MM.1S (cell line): ENCODE measurements around the gene LDLRAD4.

ENCODE experiments used
- DNase-seq: peaks from one replicate; pipeline ENCODE4 v3.0.0-alpha.2; 2015
- H2AFZ ChIP-seq: fragments of 300-600 bp; sonication (generic); 2 replicates; pipeline ENCODE4 v1.6.0; 2016; ENCODE audit warnings: antibody characterized with exemption, low read length
- H3F3A ChIP-seq: fragments of 300-600 bp; sonication (generic); 2 replicates; pipeline ENCODE4 v1.6.1; 2016; ENCODE audit warnings: mild to moderate bottlenecking, antibody characterized with exemption, low read length, moderate library complexity, mixed read lengths; ENCODE audit not compliant: insufficient read depth
- H3K27ac ChIP-seq: fragments of 300-600 bp; sonication (generic); 2 replicates; pipeline ENCODE4 v1.5.1; 2016; ENCODE audit warnings: mild to moderate bottlenecking, low read length
- H3K27me3 ChIP-seq: fragments of 300-600 bp; sonication (generic); replicated peaks from 2 replicates; pipeline ENCODE4 v1.6.0; 2016; ENCODE audit warnings: low read length; ENCODE audit not compliant: insufficient read depth
- H3K36me3 ChIP-seq: fragments of 300-600 bp; sonication (generic); replicated peaks from 2 replicates; pipeline ENCODE4 v1.6.1; 2016; ENCODE audit warnings: mild to moderate bottlenecking, low read length, mixed read lengths; ENCODE audit not compliant: insufficient read depth
- H3K4me1 ChIP-seq: fragments of 300-600 bp; sonication (generic); 2 replicates; pipeline ENCODE4 v1.6.1; 2016; ENCODE audit warnings: low read length, mixed read lengths
- H3K4me2 ChIP-seq: fragments of 300-600 bp; sonication (generic); 2 replicates; pipeline ENCODE4 v1.6.0; 2016; ENCODE audit warnings: low read depth, low read length
- H3K4me3 ChIP-seq: fragments of 300-600 bp; sonication (generic); 2 replicates; pipeline ENCODE4 v1.5.1; 2016; ENCODE audit warnings: low read length, mixed read lengths
- H3K79me2 ChIP-seq: fragments of 300-600 bp; sonication (generic); 2 replicates; pipeline ENCODE4 v1.6.1; 2016; ENCODE audit warnings: mixed run types, low read length, mixed read lengths
- H3K9ac ChIP-seq: fragments of 300-600 bp; sonication (generic); 2 replicates; pipeline ENCODE4 v1.6.1; 2016; ENCODE audit warnings: low read length, mixed read lengths
- H3K9me2 ChIP-seq: fragments of 300-600 bp; sonication (generic); replicated peaks from 2 replicates; pipeline ENCODE4 v1.6.1; 2016; ENCODE audit warnings: mild to moderate bottlenecking, low read length, mixed read lengths; ENCODE audit not compliant: insufficient read depth
- H3K9me3 ChIP-seq: fragments of 300-600 bp; sonication (generic); replicated peaks from 2 replicates; pipeline ENCODE4 v1.6.1; 2016; ENCODE audit warnings: mild to moderate bottlenecking, low read length, mixed read lengths; ENCODE audit not compliant: insufficient read depth
- H4K20me1 ChIP-seq: fragments of 300-600 bp; sonication (generic); 2 replicates; pipeline ENCODE4 v1.6.1; 2016; ENCODE audit warnings: mild to moderate bottlenecking, low read length, moderate library complexity, mixed read lengths; ENCODE audit not compliant: insufficient read depth
- CTCF ChIP-seq: fragments of 300-600 bp; sonication (generic); IDR thresholded peaks from 2 replicates; pipeline ENCODE4 v1.5.1; 2016; ENCODE audit warnings: antibody characterized with exemption, low read length, mixed read lengths
- EZH2 ChIP-seq: fragments of 300-600 bp; sonication (generic); optimal IDR thresholded peaks from 2 replicates; pipeline ENCODE3; 2017; ENCODE audit warnings: low read depth, mild to moderate bottlenecking, antibody characterized with exemption, low read length, mixed read lengths
- EZH2phosphoT487 ChIP-seq: fragments of 300-600 bp; sonication (generic); IDR thresholded peaks from 2 replicates; pipeline ENCODE4 v1.6.1; 2018; ENCODE audit warnings: antibody characterized with exemption, low read length

The LDLRAD4 gene

GRCh38 chr18:13353084-13353823 lies 134.7 kb downstream of the LDLRAD4 start:
- Histone ChIP-seq H2AFZ (no peak overlapping the region), H3K4me1 (no peaks in the 10 kb centered on the region; the same call in 1 of the 2 replicates), H3K4me2 (no peak overlapping the region)

GRCh38 chr18:13354402-13354801 lies 135.8 kb downstream of the LDLRAD4 start:
- Histone ChIP-seq H3K9me2 (no peaks in the 10 kb centered on the region), H3K79me2 (no peaks in the 10 kb centered on the region), H3F3A (no peaks in the 10 kb centered on the region), H3K36me3 (no peaks in the 10 kb centered on the region), H3K4me1 (peaks cover 8% of the 10 kb centered on the region), H3K27me3 (no peaks in the 10 kb centered on the region), H4K20me1 (no peaks in the 10 kb centered on the region), H3K9me3 (no peaks in the 10 kb centered on the region), H3K4me3 (no peak overlapping the region), H3K27ac (no peak overlapping the region), H2AFZ (no peak overlapping the region), H3K4me2 (no peak overlapping the region), H3K9ac (no peak overlapping the region)
- TF ChIP-seq EZH2 (no peak), EZH2phosphoT487 (no peak), CTCF (no peak)
- DNase-seq, result no peak

More at GRCh38 chr18:13353084-13353823, 134.7 kb downstream of the LDLRAD4 start:
- H3K9ac ChIP-seq, result no peak overlapping the region
- peak overlapping the region; percentile 4; the same call in 1 of the 2 replicates for H3K27ac ChIP-seq
- no peak overlapping the region for H3K4me3 ChIP-seq
- TF ChIP-seq EZH2, result no peak
- TF ChIP-seq EZH2phosphoT487, result no peak
- no peak for TF ChIP-seq CTCF
- H3K36me3 ChIP-seq, result no peaks in the 10 kb centered on the region
- no peaks in the 10 kb centered on the region for H4K20me1 ChIP-seq
- no peaks in the 10 kb centered on the region for H3K27me3 ChIP-seq
- no peak for DNase-seq
- H3K79me2 ChIP-seq, result no peaks in the 10 kb centered on the region
- H3F3A ChIP-seq, result no peaks in the 10 kb centered on the region
- no peaks in the 10 kb centered on the region for H3K9me2 ChIP-seq
- H3K9me3 ChIP-seq, result no peaks in the 10 kb centered on the region

GRCh38 chr18:13356032-13356431 lies 137.5 kb downstream of the LDLRAD4 start:
- H3K27ac ChIP-seq, result no peak overlapping the region
- H3K9ac ChIP-seq, result no peak overlapping the region
- H4K20me1 ChIP-seq, result no peaks in the 10 kb centered on the region
- no peaks in the 10 kb centered on the region for H3K27me3 ChIP-seq
- no peaks in the 10 kb centered on the region for H3K9me2 ChIP-seq
- H3F3A ChIP-seq, result no peaks in the 10 kb centered on the region
- H3K4me2 ChIP-seq, result no peak overlapping the region
- H3K36me3 ChIP-seq, result no peaks in the 10 kb centered on the region
- H3K4me3 ChIP-seq, result no peak overlapping the region
- no peaks in the 10 kb centered on the region for H3K79me2 ChIP-seq
- H3K9me3 ChIP-seq, result no peaks in the 10 kb centered on the region
- no peak for TF ChIP-seq CTCF
- TF ChIP-seq EZH2, result no peak
- TF ChIP-seq EZH2phosphoT487, result no peak
- H3K4me1 ChIP-seq, result peaks cover 14% of the 10 kb centered on the region
- no peak for DNase-seq
- no peak overlapping the region for H2AFZ ChIP-seq
